CD1c-positive myeloid dendritic cell (primary cell): ENCODE results near the gene KRT32.
"Not testable (repeated sequence)": the region's sequence is repeated elsewhere in the genome, so short reads cannot be mapped to it uniquely, and the experiment has no call there.

Experiments used
- DNase-seq: peaks from one replicate; pipeline ENCODE4 v3.0.0-alpha.2; 2016; ENCODE audit errors: extremely low spot score

Gene KRT32

DNA sequence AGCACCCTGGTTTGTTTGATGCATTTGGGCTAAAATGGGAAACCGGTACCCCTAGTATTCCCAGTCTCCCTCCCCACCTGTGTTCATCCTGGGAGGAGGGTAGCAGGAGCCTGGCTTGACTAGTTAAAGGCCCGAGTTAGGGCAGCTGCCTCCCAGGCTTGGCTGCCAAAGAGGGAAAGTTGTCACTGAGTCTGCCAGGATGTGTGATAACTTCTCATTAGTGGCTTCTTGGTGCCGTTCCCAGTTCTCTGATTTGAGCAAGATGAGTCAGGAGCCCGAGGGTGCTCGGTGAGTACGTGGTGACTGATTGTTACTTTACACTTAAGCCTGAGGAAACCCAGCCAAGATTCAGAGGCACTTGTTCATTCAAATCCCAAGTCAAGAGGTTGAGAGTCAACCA, 2.5 kb downstream of the KRT32 start:
- DNase-seq, result no peak

DNA sequence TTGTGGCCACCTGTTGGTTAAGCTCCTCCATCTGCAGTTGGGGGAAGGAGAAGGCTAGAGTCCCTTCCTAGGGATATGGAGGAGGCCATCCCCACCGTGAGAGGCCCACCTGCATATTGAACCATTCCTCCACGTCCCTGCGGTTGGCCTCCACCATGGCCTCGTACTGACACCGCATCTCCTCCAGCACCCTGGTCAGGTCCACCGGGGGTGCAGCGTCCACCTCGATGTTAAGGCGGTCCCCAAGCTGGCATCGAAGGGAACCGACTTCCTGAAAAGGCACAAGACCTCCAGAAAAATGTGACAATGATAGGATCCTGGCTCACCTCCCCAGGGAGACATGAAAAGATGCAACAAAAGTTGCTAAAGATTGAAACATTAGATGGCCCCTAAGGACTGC, 3.0 kb downstream of the KRT32 start:
- no peak for DNase-seq

DNA sequence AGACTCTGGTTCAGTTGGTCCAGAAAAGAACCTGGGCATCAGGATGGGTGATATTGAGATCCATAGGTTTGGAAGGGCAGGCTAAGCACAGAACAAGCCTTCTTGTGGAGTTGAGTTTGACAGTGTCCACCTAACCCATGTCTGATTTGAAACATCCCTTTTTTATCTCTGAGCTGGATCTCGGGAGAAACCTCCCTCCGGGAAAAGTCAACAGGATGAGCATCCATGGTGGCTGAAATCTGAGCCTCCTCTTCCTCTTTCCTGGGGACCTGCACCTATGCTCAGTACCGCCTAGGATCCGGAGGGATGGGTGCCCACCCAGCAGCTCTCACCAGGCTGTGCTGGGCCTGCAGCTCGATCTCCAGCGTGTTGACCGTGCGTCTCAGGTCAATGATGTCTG, 3.4 kb downstream of the KRT32 start:
- no peak for DNase-seq

DNA sequence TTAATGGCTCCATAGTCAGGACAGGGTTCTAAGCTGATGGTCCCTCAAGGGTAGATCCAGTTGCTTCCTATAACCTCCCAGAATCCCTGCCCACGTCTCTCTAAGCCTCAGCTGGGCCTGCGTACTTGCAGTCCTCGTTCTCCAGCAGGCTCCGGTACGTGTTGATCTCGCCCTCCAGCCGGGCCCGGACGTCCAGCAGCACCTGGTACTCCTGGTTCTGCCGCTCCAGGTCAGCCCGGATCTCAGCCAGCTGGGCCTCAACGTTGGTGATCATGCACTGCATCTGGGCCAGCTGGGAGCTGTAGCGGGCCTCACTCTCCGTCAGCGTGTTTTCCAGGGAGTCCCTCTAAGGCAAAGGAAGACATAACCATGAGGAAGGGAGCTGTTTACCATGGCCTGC, 4.5 kb downstream of the KRT32 start:
- DNase-seq, result no peak

DNA sequence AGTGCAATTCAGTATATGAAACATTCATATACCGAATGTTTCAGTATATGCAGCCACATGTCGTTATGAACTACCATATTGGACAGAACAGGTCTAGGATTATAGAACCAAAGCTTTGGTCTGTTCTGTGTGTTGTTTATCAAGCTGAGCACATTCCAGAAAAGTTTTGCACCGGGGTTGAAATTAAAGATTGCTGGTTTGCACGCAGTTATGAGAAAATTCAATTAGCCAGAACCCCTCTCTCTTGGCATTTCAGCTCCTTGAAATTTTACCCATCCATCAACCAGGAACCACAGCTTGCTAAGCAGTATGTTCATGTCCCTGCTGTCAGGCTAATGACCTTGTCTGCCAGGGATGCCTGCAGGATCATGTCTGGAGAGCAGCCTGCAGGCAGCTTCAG, 9.5 kb downstream of the KRT32 start:
- no peak for DNase-seq

DNA sequence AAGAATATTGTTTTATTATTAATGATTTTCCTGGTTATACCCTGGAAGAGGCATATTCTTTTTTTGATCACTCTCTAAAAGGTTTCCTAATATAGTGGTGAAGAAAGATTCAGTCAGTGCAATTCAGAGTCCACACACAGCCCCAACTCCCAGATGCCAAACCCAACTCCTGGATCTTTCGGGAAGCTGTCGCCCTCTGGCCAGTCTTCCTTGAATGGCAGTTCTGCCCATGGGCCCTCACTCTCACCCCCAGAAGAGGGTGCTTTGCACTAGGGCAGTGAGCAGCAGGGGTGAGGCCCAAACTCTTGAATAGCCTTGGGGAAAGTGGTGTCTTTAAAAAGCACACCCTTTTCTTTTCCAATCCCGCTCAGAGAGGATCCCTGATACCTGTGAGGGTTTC, 11.0 kb downstream of the KRT32 start:
- no peak for DNase-seq

DNA sequence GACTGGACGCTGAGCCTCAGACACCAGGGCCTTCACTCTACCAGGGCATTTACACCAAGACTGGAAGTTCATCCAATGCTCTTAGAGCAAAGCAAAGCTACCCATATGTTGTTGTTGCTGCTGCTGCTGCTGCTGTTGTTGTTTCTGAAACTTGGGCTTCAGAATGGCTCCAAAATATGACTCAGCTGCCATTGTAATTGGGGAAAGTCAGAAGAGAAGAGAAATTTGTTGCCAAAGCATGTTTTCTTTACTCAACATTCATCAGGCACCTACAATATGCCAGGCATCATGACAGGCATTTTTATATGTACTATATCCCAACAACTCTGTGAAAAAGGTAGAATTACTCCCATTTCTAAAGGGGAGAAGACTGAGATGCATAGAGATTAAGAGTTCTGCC, 11.9 kb downstream of the KRT32 start:
- no peak for DNase-seq

DNA sequence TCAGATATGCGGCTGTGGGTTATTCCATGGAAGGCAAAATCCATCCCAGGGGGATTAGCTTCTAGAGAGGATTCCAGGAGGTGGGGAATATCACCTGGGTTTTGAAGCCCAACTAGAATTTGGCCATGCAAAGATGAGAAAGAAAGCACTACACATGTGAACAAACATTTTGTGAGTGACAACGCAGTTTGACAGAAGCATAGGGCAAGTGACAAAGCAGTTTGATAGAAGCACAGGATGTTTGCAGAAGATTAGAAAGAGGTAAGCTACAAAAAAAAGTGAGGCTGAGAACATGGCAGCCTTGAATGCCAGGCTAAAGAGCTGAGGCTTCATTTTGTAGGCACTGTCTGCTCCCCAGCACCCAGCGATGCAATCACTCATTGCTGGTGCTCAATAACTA, 14.1 kb downstream of the KRT32 start:
- no peak for DNase-seq

DNA sequence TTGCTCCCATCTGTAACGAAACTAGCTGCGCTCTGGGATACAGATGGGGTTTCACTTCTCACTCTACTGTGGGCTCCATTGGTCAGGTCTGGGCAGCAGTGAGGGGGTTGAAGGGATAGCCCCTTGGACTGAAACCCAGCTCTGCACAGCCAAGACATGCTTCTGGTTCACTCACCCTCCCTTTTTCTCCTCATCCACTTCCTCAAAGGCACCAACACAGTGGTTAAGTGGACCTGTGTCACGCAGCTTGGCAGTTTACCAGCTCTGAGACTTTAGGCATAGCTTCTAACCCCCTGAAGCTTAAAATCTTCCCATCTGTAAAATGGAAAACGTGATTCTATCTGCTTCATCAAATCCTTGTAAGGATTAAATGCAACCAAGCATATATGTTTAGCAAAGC, 14.9 kb downstream of the KRT32 start:
- peak; percentile 5 for DNase-seq

DNA sequence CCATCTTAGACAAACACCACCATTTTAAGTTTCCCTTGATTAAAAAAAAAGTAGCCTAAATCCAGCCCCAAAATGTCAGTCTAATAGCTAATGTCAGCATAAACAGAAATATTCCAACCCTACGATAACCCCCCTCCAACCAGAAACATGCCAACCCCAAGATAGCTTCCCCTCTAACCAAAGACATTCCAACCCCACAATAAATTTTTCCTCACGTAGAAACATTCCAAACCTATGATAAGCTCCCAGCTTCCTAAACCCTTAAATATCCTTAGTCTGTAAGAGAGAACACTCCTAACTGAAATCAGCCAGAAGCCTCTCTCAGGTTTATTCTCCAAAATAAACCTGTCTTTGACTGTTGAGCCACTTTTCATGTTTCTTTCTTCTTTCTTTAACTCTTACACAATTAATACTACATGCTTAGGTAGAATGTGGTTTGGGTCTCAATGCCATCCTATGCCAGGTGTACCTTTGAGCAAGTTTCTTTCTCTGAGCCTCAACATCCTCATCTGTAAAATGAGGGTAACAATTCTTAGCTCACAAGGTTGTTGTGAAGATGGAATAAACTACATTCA, 15.9 kb downstream of the KRT32 start:
- DNase-seq, result no peak

DNA sequence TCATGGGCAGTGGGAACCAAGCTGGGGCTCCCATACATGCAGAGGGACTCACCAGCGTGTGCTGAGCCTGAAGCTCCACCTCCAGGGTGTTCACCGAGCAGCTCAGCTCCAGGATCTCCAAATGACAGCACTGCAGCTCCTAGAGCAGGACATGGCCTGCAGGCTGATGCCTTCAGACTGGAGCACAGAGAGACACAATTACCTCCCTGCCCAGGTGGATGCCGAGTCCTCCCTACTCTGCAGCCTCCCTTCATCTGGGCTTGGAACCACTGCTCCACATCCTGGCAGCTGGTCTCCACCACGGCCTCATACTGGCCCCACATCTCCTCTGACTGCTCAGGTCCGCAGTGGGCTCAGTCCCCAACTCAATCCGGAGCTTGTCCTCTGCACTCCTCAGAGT, 18.2 kb downstream of the KRT32 start:
- no peak for DNase-seq

DNA sequence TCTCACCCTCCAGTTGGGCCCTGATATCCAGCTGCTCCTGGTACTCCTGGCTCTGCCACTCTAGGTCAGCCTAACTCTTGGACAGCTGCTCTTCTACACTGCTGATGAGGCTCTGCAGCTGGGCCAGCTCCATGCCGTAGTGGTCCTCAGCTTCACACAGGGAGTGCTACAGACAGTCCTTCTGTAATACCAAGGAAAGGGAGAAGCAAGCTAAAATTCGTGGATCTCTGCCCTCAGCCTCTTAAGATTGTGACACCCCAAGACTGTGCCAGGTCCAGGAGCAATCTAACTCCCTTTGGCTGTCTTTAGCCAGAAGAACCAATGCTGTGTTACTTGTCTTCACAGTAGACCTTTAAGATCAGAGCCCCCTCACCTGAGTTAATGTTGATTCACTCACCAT, 18.7 kb downstream of the KRT32 start:
- DNase-seq, result no peak

DNA sequence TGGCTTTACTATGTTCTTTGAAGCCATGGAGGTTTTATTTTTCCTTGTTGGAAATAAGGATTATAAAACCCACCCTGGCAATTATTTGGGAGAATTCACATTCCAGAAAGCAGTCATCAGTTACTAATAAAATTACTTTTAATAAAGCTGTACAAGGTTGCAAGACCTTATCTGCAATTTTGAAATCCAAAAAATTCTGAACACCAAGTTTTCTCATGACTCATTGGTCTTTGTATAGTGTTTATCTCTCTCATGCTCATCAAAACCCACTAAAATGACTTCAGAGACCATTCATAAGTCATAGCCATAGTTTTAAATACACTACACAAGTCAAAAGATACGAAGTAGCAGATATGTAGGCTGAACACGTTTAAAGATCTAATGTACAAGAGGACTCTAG, 20.4 kb downstream of the KRT32 start:
- DNase-seq, result no peak

DNA sequence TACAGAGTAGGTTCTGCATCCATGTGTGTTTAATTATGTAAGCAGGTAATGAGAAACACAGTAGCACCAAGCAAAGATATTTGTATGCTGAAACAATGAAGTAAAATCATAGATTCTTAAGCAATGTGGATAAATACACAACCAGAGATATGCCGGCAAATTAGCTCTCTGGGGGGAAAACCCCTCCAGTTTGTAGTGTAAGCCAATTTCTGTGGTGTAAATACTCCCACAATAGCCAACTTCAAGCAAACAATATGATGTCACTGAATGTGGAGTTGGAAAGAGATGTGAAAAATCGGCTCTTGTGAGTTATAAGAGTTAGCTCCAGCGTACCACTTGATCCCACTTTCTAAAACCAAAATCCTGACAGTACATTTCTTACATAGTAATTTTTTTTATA, 22.5 kb downstream of the KRT32 start:
- no peak for DNase-seq

DNA sequence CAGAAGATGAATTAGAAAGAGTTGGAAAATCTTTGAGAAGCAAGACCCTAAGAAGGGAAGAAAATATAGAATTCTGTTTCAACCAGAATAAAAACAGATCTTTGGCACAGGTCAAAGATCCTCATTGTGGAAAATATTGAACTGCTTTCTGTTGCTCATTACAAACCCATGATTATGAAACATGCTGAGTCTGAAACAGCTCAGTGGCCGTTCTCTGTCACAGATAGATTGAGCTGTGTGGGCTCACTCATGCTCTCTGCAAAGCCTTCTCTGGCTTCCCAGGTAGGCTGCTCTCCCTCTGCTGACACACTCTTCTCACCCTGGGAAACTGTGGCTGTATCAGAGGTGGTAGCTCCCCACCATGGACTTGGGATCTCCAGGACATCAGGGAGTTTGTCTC, 23.0 kb downstream of the KRT32 start:
- no peak for DNase-seq

DNA sequence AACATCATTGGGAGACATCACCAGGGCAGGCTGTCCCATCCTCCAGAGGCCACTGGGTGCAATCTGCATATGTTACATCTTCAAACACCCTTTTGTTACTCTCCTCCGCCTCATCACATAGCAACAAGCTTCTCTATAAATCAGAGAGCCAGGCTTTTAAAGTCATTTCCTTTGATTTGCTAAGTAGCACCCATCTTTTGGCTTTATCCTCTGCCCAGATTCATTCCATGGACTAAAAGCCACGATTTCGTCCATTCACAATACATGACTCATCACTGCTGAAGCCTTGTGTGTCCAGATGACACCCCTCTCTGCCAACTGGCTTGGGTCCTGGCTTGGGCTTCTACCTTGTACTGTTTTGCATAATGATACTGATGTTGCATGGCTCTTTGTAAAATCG, 24.4 kb downstream of the KRT32 start:
- no peak for DNase-seq

DNA sequence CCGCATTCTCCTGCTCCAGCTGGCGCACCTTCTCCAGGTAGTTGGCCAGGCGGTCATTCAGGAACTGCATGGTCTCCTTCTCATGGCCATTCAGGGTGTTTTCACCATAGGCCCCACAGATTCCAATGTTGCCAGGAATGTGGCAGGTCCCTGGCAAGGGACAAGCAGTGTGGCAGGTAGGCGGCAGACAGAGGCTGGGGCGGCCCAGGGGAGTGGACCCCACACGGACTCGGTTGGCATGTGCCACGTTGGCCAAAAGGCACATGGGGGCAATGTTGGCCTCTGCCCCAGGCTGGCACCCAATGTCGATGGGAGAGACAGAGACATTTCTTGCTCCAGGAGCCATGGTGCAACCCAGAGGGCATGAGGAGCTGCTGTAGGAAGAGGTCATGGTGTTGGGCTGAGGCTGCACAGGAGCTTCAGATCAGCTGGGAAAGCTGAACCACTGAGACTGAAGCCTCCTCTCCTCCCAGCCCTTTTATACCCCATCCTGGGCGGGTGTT, 26.6 kb downstream of the KRT32 start, which contains the start of gene KRT38:
TSS of gene KRT38 (minus strand) at position 453 of the 503 bp plus-strand sequence. CDS start at position 391, 62 bp downstream.
- no peak for DNase-seq

DNA sequence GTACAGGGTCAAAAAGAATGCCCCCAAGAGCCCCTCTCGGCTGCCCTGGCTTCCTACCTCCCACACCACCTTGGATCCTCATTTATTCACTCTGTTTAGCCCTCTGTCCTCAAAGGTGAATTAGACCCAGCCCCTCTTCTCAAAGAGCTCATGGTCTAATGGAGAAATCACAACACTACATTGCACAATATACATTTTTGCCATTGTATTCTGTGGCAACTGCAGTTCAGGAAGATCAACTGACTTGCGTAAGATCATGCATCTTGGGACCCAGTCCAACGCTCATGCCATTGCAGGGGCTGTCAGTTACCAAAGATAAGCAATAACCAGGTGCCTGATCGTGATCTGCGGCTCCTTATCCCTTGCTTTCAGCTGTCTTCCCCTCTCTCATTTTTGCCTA, 27.8 kb downstream of the KRT32 start:
- DNase-seq, result no peak

DNA sequence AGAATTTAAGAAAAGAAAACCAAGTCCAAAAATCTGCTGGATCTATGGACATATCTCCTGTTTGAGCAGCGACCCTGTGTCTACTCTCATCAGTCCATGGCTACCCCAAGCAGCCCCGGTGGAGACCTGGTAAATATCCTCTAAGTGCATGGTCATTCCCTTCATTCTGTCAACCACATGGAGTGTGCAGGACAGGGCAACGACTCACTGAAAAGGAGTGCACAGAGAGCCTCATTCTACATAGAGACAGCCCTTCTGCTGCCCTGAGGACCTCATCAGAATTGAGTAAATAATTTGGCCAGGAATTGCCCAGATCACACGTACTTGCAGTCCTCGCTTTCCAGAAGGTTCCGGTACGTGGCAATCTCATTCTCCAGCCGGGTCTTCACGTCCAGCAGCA, 29.4 kb downstream of the KRT32 start:
- DNase-seq, result no peak

DNA sequence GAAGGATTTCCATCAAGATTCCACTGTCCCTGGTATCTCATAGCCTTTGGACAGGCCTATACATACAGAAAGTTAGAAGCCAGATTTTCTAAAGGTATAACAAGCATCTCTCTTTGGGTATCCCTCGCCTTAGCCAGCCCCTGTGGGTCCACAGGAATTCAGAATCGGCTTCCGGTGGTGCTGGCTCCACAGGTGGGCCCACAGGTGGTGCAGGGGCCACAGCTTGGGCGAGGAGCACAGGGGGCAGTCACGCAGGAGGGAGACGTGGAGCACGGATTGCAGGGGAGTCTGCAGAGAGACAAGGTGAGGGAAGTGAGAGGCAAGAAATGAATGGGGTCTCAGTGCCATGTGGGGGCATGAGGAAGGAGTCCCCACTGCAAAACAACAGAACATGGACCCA, 29.9 kb downstream of the KRT32 start:
- no peak for DNase-seq

DNA sequence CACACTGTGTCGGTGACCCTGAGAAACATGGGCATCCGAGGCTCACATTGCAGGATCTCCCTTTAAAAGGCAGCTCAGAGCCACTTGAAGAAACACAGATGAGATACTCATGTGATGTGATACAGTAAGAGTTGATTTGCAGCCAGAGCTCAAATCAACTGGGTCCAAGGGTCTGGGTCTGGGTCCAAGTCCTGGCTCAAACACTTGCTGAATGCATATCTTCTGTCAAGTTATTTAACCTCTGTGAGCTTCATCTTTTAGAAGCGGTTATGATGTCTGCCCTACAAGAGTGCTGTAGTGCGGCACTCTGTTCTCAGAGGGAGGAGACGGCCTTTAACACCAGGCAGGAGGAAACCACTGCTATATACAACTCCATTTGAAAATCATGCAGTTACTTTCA, 32.8 kb downstream of the KRT32 start:
- no peak for DNase-seq

DNA sequence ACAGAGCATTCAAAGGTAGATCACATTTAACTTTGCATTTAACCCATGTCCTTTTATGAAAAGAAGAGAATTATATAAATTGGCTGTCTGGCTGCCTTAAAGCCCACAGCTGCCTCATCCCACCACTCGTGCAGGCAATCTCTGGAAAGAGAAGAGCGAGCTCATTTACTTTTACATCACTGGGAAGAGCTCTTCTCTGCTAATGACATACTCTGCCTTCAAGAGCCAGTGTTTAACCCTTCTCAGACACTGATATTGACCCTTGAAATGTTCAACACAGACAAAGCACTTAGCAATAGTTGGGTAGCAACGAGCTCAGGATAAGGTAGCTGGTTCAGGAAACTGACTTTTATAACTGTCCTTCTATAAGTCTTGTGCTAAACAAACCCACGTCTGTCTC, 33.2 kb downstream of the KRT32 start:
- no peak for DNase-seq

DNA sequence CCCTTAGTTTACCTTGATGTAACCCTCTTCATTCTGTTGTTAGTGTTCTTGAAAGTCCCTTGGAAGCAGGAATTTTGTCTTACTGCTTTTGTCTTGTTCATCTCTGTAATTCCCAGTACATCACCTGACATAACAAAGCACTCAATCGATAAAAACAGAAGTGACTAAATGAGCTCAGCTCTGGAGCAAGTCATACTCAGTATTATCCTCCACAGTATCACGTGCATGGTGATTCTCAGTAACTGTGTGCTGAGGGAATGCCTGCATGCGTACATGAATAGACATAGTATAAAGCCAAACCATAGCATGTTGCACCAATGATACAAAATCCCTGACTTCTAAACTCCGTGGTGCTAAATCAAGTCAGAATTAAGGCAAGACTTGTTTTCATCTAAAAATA, 33.6 kb downstream of the KRT32 start:
- no peak for DNase-seq

DNA sequence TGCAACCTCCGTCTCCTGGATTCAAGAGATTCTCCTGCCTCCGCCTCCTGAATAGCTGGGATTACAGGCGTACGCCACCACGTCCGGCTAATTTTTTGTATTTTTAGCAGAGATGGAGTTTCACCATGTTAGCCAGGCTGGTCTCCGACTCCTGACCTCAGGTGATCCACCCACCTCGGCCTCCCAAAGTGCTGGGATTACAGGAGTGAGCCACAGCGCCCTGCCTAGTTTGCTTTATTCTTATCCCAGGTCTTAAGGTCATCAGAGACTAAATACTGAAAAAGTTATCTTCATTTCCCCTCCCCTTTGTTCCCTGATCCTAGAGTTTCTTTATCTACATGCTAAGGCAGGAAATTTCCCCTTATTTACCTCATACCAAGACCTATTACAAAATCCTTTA, 36.8 kb downstream of the KRT32 start:
- not testable (repeated sequence) for DNase-seq
